HepG2 (cell line): ENCODE measurements around the gene CDC42EP4. TPM values are rescaled to one million over a fixed set of nuclear protein-coding genes. Genes with fewer than 3 reads are reported as not detected.

ENCODE experiments used
- BRF2 ChIP-seq: sonication (generic); formaldehyde crosslinking; IDR thresholded peaks from 2 replicates; pipeline ENCODE4 v1.8.1; 2022; ENCODE audit warnings: mild to moderate bottlenecking, missing genetic modification reagents
- HIVEP1 ChIP-seq: sonication (generic); formaldehyde crosslinking; IDR thresholded peaks from 2 replicates; pipeline ENCODE4 v1.4.0; 2020; ENCODE audit warnings: mild to moderate bottlenecking, missing genetic modification reagents
- HNF1B ChIP-seq: sonication (generic); formaldehyde crosslinking; IDR thresholded peaks from 2 replicates; pipeline ENCODE4 v1.5.1; 2020; ENCODE audit warnings: mild to moderate bottlenecking, moderate library complexity, missing genetic modification reagents
- ISL2 ChIP-seq: sonication (generic); formaldehyde crosslinking; IDR thresholded peaks from 2 replicates; pipeline ENCODE4 v1.5.0; 2020; ENCODE audit warnings: missing genetic modification reagents
- MBNL3 ChIP-seq: fragments of 250-450 bp; sonication (Bioruptor Pico); conservative IDR thresholded peaks from 2 replicates; pipeline ENCODE4 v1.8.0; 2022; ENCODE audit warnings: mild to moderate bottlenecking, inconsistent platforms
- MNT ChIP-seq: fragments of 450-650 bp; IDR thresholded peaks from 2 replicates; pipeline ENCODE4 v1.6.1; 2016
- NBN ChIP-seq: fragments of 450-650 bp; conservative IDR thresholded peaks from 2 replicates; pipeline ENCODE4 v1.6.1; 2017
- NCOR1 ChIP-seq: fragments of 200-600 bp; sonication (generic); IDR thresholded peaks from 2 replicates; pipeline ENCODE4 v1.7.0; 2017; ENCODE audit warnings: antibody characterized with exemption, low read length, borderline replicate concordance
- NR0B2 ChIP-seq: sonication (generic); formaldehyde crosslinking; IDR thresholded peaks from 2 replicates; pipeline ENCODE4 v1.4.0; 2020; ENCODE audit warnings: mild to moderate bottlenecking, missing genetic modification reagents
- SNAPC5 ChIP-seq: sonication (generic); formaldehyde crosslinking; IDR thresholded peaks from 2 replicates; pipeline ENCODE4 v1.8.1; 2023; ENCODE audit warnings: mild to moderate bottlenecking, missing genetic modification reagents, borderline replicate concordance
- TRAFD1 ChIP-seq: sonication (generic); formaldehyde crosslinking; IDR thresholded peaks from 2 replicates; pipeline ENCODE4 v1.5.1; 2020; ENCODE audit warnings: missing genetic modification reagents, mild to moderate bottlenecking, borderline replicate concordance
- ZNF138 ChIP-seq: sonication (generic); formaldehyde crosslinking; IDR thresholded peaks from 2 replicates; pipeline ENCODE4 v1.5.0; 2020; ENCODE audit warnings: mild to moderate bottlenecking, low read depth, missing genetic modification reagents
- ZNF17 ChIP-seq: sonication (generic); formaldehyde crosslinking; IDR thresholded peaks from 2 replicates; pipeline ENCODE4 v1.5.0; 2020; ENCODE audit warnings: mild to moderate bottlenecking, missing genetic modification reagents
- ZNF180 ChIP-seq: sonication (generic); formaldehyde crosslinking; IDR thresholded peaks from 2 replicates; pipeline ENCODE4 v1.4.0; 2020; ENCODE audit warnings: low read depth, missing genetic modification reagents, borderline replicate concordance
- ZNF225 ChIP-seq: sonication (generic); formaldehyde crosslinking; IDR thresholded peaks from 2 replicates; pipeline ENCODE4 v1.4.0; 2020; ENCODE audit warnings: mild to moderate bottlenecking, missing genetic modification reagents
- ZNF234 ChIP-seq: sonication (generic); formaldehyde crosslinking; conservative IDR thresholded peaks from 2 replicates; pipeline ENCODE4 v1.5.1; 2020; ENCODE audit warnings: mild to moderate bottlenecking, missing genetic modification reagents
- ZNF253 ChIP-seq: sonication (generic); formaldehyde crosslinking; IDR thresholded peaks from 2 replicates; pipeline ENCODE4 v1.8.0; 2022; ENCODE audit warnings: mild to moderate bottlenecking, missing genetic modification reagents, borderline replicate concordance
- ZNF564 ChIP-seq: sonication (generic); formaldehyde crosslinking; IDR thresholded peaks from 2 replicates; pipeline ENCODE4 v1.8.1; 2023; ENCODE audit warnings: mild to moderate bottlenecking, missing genetic modification reagents
- ZSCAN29 ChIP-seq: sonication (generic); formaldehyde crosslinking; conservative IDR thresholded peaks from 2 replicates; pipeline ENCODE4 v1.4.0; 2020; ENCODE audit warnings: mild to moderate bottlenecking, missing genetic modification reagents
- polyA plus RNA-seq, 8 experiments: library from polyadenylated mRNA; depleted of rRNA in 3 of 8; stranded (reverse) in 7 of 8; unstranded in 1 of 8; fragments of >200 nt; fragmentation: Illumina TruSeq in 4 of 8; extraction: Trizol in 4 of 8; gene quantifications; 2 replicates each; pipeline versions ENCODE4 v1.2.1 to v1.2.3, GENCODE V29; 2011 to 2016; ENCODE audit warnings: low read depth in 4 of 8, missing spikeins in 1 of 8, mixed read lengths in 1 of 8; ENCODE audit not compliant: insufficient read depth in 1 of 8
- total RNA-seq, 5 experiments: library from RNA; depleted of rRNA; stranded (reverse); fragments of >200 nt; fragmentation: Illumina TruSeq; extraction: Trizol; gene quantifications; 2 replicates each; pipeline ENCODE4 v1.2.3, GENCODE V29; 2016; ENCODE audit warnings: low read depth in 1 of 5

CDC42EP4 gene
- total and polyA plus RNA-seq, 2 of the 13 experiments (the other 11 are each of a cell fraction or from before 2014, with no cell fraction given), result 19.0 to 54.0 TPM

GRCh38 chr17:73308017-73308823 is 3.6 kb downstream of the CDC42EP4 start (continued):
- TF ChIP-seq BRF2, result no peak
- peak; percentile 86; the same call in 1 of the 2 replicates for TF ChIP-seq NCOR1
- 0 out of 2 replicates have a peak, but pooled peaks have one; percentile 10 for TF ChIP-seq ZNF138
- TF ChIP-seq ZSCAN29, result peak; percentile 86; the same call in 1 of the 2 replicates
- TF ChIP-seq MBNL3 (CRISPR knock-in tag), result no peak
- no peak; the same call in 1 of the 2 replicates for TF ChIP-seq TRAFD1
- TF ChIP-seq ZNF234 (CRISPR knock-in tag), result no peak
- TF ChIP-seq ZNF564, result no peak
- TF ChIP-seq HIVEP1 (CRISPR knock-in tag), result peak; percentile 21; the same call in 1 of the 2 replicates
- TF ChIP-seq SNAPC5 (CRISPR knock-in tag), result no peak
- no peak for TF ChIP-seq ZNF225 (CRISPR knock-in tag)
- no peak for TF ChIP-seq ZNF253 (CRISPR knock-in tag)
- peak; percentile 79; the same call in 1 of the 2 replicates for TF ChIP-seq ISL2 (CRISPR knock-in tag)
- TF ChIP-seq MNT, result no peak
- peak; percentile 56; the same call in 1 of the 2 replicates for TF ChIP-seq ZNF180
- TF ChIP-seq NR0B2 (CRISPR knock-in tag), result no peak
- TF ChIP-seq NBN, result no peak
- TF ChIP-seq HNF1B (CRISPR knock-in tag), result peak; percentile 89
- no peak for TF ChIP-seq ZNF17 (CRISPR knock-in tag)
